B cell (primary cell): ENCODE measurements around the gene PRDM5. TPM values are rescaled to one million over a fixed set of nuclear protein-coding genes. Genes with fewer than 3 reads are reported as not detected.

Experiments
- ATAC-seq: fragments of 200-7000 bp; cut with Tn5 transposase; one replicate; pipeline ENCODE4 v1.10.0; 2021; ENCODE audit warnings: low read depth, mild to moderate bottlenecking, moderate number of reproducible peaks, moderate library complexity
- CTCF ChIA-PET: fragments of 350-600 bp; sonication (Branson Sonifier 250); formaldehyde crosslinking; loops from one replicate; lab custom pipeline; 2021; ENCODE audit warnings: antibody characterized with exemption, inconsistent platforms; lab: Charles Lee
- POLR2A ChIA-PET: fragments of 350-600 bp; sonication (Branson Sonifier 250); formaldehyde crosslinking; loops from one replicate; lab custom pipeline; 2021; ENCODE audit warnings: antibody characterized with exemption; lab: Charles Lee
- DNase-seq: peaks from one replicate; pipeline ENCODE4 v3.0.0; 2013
- H2AFZ ChIP-seq: 2 replicates; pipeline ENCODE4 v1.6.1; 2012; ENCODE audit warnings: mild to moderate bottlenecking, low read depth, low read length; ENCODE audit not compliant: insufficient read depth, poor library complexity, severe bottlenecking
- H3K27ac ChIP-seq, 2 donors: 1 replicate in 1 of 2; 2 replicates in 1 of 2; pipeline ENCODE4 v1.5.1; 2012 to 2013; ENCODE audit warnings: low read length in 2 of 2, mild to moderate bottlenecking in 2 of 2, moderate library complexity in 1 of 2
- H3K27me3 ChIP-seq, 4 experiments: fragments of 200-600 bp in 1 of 4; sonication (generic) in 1 of 4; replicated peaks in 1 of 4; 1 replicate in 2 of 4; 2 replicates in 2 of 4; pipeline versions ENCODE4 v1.6.1 to v1.7.0; 2013 to 2016; ENCODE audit warnings: low read length in 3 of 4, mild to moderate bottlenecking in 2 of 4, mixed read lengths in 1 of 4, moderate library complexity in 1 of 4; ENCODE audit not compliant: insufficient read depth in 4 of 4, control insufficient read depth in 3 of 4; ENCODE audit errors: control extremely low read depth in 1 of 4
- H3K36me3 ChIP-seq, 2 experiments: replicated peaks in 1 of 2; 1 replicate in 1 of 2; 2 replicates in 1 of 2; pipeline versions ENCODE4 v1.6.1 to v1.7.1; 2013; ENCODE audit warnings: low read length in 1 of 2; ENCODE audit not compliant: insufficient read depth in 2 of 2, control insufficient read depth in 1 of 2; ENCODE audit errors: control extremely low read depth in 1 of 2, extremely low read depth in 1 of 2
- H3K4me1 ChIP-seq, 2 donors: fragments of 200-600 bp in 1 of 2; sonication (generic) in 1 of 2; 1 replicate in 1 of 2; 2 replicates in 1 of 2; pipeline versions ENCODE4 v1.5.1 to v1.6.1; 2013 to 2017; ENCODE audit warnings: low read length in 2 of 2; ENCODE audit not compliant: control insufficient read depth in 2 of 2, insufficient read depth in 2 of 2
- H3K4me2 ChIP-seq: replicated peaks from 2 replicates; pipeline ENCODE3; 2012; ENCODE audit warnings: mild to moderate bottlenecking, low read depth, low read length; ENCODE audit not compliant: poor library complexity, severe bottlenecking
- H3K4me3 ChIP-seq, 5 experiments: fragments of 200-600 bp in 1 of 5; sonication (generic) in 1 of 5; 1 replicate in 3 of 5; 2 replicates in 2 of 5; pipeline versions ENCODE4 v1.5.1 to v1.7.0; 2011 to 2016; ENCODE audit warnings: low read length in 4 of 5, mild to moderate bottlenecking in 4 of 5, low read depth in 2 of 5, control low read depth in 1 of 5, moderate library complexity in 1 of 5; ENCODE audit not compliant: insufficient read depth in 1 of 5; ENCODE audit errors: control extremely low read depth in 1 of 5, extremely low read depth in 1 of 5
- H3K79me2 ChIP-seq: fragments of 200-600 bp; sonication (generic); one replicate; pipeline ENCODE4 v1.6.0; 2016; ENCODE audit warnings: low read length; ENCODE audit not compliant: control insufficient read depth, insufficient read depth
- H3K9ac ChIP-seq: fragments of 200-600 bp; sonication (generic); 2 replicates; pipeline ENCODE4 v1.6.1; 2017; ENCODE audit warnings: mild to moderate bottlenecking, low read length, moderate library complexity
- H3K9me3 ChIP-seq, 3 donors: one replicate each; pipeline versions ENCODE4 v1.6.1 to v1.7.1; 2013; ENCODE audit warnings: low read length in 2 of 3; ENCODE audit not compliant: control insufficient read depth in 2 of 3, insufficient read depth in 1 of 3; ENCODE audit errors: control extremely low read depth in 1 of 3
- H4K20me1 ChIP-seq: 2 replicates; pipeline ENCODE4 v1.6.0; 2012; ENCODE audit warnings: mild to moderate bottlenecking, low read length; ENCODE audit not compliant: insufficient read depth, control insufficient read depth, poor library complexity, severe bottlenecking
- H3K27ac Mint-ChIP-seq: one replicate; pipeline ENCODE4 v1.8.0; 2021; ENCODE audit warnings: mixed read lengths
- H3K27me3 Mint-ChIP-seq: one replicate; pipeline ENCODE4 v1.8.0; 2021; ENCODE audit warnings: mixed read lengths
- H3K4me1 Mint-ChIP-seq: one replicate; pipeline ENCODE4 v1.8.0; 2021; ENCODE audit warnings: mixed read lengths
- H3K4me3 Mint-ChIP-seq: one replicate; pipeline ENCODE4 v1.8.0; 2021; ENCODE audit warnings: mixed read lengths
- H3K9me3 Mint-ChIP-seq: one replicate; pipeline ENCODE4 v1.8.0; 2022; ENCODE audit warnings: mixed read lengths; ENCODE audit not compliant: insufficient read depth
- EZH2 ChIP-seq: IDR thresholded peaks from 2 replicates; pipeline ENCODE4 v1.6.1; 2012; ENCODE audit warnings: borderline replicate concordance, low read depth, mild to moderate bottlenecking, moderate library complexity, low read length; ENCODE audit not compliant: insufficient read depth, poor library complexity, severe bottlenecking
- WGBS: methylation state at CpG from one replicate; pipeline ENCODE4 v1.1.5; 2013; ENCODE audit warnings: missing lambda C conversion rate; ENCODE audit not compliant: insufficient coverage; 5-methylcytosine and 5-hydroxymethylcytosine counted together
- intact Hi-C: fragments of 100-400 bp; cut with micrococcal nuclease; formaldehyde crosslinking; loops from one replicate; pipeline ENCODE4 v1.10.0; 2022
- polyA plus RNA-seq: library from polyadenylated mRNA; depleted of rRNA; stranded (reverse); fragments of >200 nt; gene quantifications from 2 replicates; pipeline ENCODE4 v1.2.3, GENCODE V29; 2012
- total RNA-seq, 2 donors: library from RNA; stranded (reverse); fragments of 120-200 nt in 1 of 2; gene quantifications; 1 replicate in 1 of 2; 2 replicates in 1 of 2; pipeline versions ENCODE4 v1.2.3 to v1.2.4, GENCODE V29; 2013 to 2022
- TF ChIP-seq, protein P1 (sequence below): fragments of 200-600 bp; IDR thresholded peaks from one replicate; pipeline ENCODE4 v1.8.0; 2022; ENCODE audit warnings: antibody characterized with exemption, mild to moderate bottlenecking

The PRDM5 gene
- total and polyA plus RNA-seq, 2 donors (not counting 1 experiment from before 2014, with no cell fraction given), result not detected

GRCh38 chr4:120843849-120844527 lies 78.5 kb downstream of the PRDM5 start:
- Histone ChIP-seq H3K36me3 (no peaks in the 10 kb centered on the region), H4K20me1 (no peaks in the 10 kb centered on the region), H3K9ac (no peak overlapping the region), H3K27ac (no peak overlapping the region), H2AFZ (no peak overlapping the region), H3K79me2 (no peaks in the 10 kb centered on the region), H3K27me3 (no peaks in the 10 kb centered on the region), H3K4me3 (no peak overlapping the region), H3K9me3 (peaks cover 0 to 15% (median 0%) of the 10 kb centered on the region in 3 donors), H3K4me2 (no peak overlapping the region), H3K4me1 (no peaks in the 10 kb centered on the region)
- Mint-ChIP-seq H3K27me3 (no peaks in the 10 kb centered on the region), H3K27ac (no peak overlapping the region), H3K4me1 (no peaks in the 10 kb centered on the region), H3K4me3 (no peak overlapping the region), H3K9me3 (no peaks in the 10 kb centered on the region)
- intact Hi-C loops, result no loop called here
- TF ChIP-seq, protein P1, sequence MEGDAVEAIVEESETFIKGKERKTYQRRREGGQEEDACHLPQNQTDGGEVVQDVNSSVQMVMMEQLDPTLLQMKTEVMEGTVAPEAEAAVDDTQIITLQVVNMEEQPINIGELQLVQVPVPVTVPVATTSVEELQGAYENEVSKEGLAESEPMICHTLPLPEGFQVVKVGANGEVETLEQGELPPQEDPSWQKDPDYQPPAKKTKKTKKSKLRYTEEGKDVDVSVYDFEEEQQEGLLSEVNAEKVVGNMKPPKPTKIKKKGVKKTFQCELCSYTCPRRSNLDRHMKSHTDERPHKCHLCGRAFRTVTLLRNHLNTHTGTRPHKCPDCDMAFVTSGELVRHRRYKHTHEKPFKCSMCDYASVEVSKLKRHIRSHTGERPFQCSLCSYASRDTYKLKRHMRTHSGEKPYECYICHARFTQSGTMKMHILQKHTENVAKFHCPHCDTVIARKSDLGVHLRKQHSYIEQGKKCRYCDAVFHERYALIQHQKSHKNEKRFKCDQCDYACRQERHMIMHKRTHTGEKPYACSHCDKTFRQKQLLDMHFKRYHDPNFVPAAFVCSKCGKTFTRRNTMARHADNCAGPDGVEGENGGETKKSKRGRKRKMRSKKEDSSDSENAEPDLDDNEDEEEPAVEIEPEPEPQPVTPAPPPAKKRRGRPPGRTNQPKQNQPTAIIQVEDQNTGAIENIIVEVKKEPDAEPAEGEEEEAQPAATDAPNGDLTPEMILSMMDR, result no peak
- no peak for TF ChIP-seq EZH2
- ChIA-PET POLR2A (no interaction called here), CTCF (no interaction called here)
- no CpG with 5 or more reads among the region's 7 CpGs for WGBS
- ATAC-seq (no peak), DNase-seq (no peak)

DNA sequence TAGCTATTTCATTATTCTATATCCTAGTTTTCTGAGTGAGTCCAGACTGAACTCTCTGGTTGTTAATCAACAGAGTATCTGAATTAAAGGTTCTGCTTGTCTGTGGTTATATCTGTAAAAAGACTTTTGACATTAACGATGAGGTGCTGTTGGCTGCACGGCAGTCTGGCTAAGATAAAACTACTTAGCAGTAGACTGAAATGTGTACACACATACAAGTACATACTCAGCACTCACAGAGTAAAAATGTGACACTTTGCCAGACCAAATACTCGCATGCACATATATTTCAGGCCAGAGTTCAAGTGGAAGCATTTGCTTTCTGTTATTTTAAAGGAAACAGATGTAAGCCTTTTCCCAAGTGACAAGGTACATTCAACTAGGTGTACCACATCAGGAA lies 80.5 kb downstream of the PRDM5 start:
- no CpG with 5 or more reads among the region's 3 CpGs for WGBS
- no peak overlapping the region for H2AFZ ChIP-seq
- CTCF ChIA-PET, result no interaction called here

More for the DNA sequence above, 80.5 kb downstream of the PRDM5 start:
- Histone ChIP-seq H3K4me2 (no peak overlapping the region), H4K20me1 (no peaks in the 10 kb centered on the region), H3K27me3 (no peaks in the 10 kb centered on the region), H3K4me3 (no peak overlapping the region), H3K27ac (no peak overlapping the region), H3K36me3 (no peaks in the 10 kb centered on the region), H3K9ac (no peak overlapping the region), H3K4me1 (no peaks in the 10 kb centered on the region), H3K79me2 (no peaks in the 10 kb centered on the region), H3K9me3 (peaks cover 0 to 15% (median 0%) of the 10 kb centered on the region in 3 donors)
- TF ChIP-seq, protein P1, result no peak
- TF ChIP-seq EZH2, result no peak
- POLR2A ChIA-PET, result no interaction called here
- H3K9me3 Mint-ChIP-seq, result no peaks in the 10 kb centered on the region
- no peak overlapping the region for H3K4me3 Mint-ChIP-seq
- intact Hi-C loops, result no loop called here
- no peaks in the 10 kb centered on the region for H3K4me1 Mint-ChIP-seq
- no peak for DNase-seq
- no peak overlapping the region for H3K27ac Mint-ChIP-seq
- ATAC-seq, result no peak
- no peaks in the 10 kb centered on the region for H3K27me3 Mint-ChIP-seq
